H1 (cell line): ENCODE data around the gene PTCH2. TPM values are rescaled to one million over a fixed set of nuclear protein-coding genes. Genes with fewer than 3 reads are reported as not detected.

Experiments used
- BCL11A ChIP-seq, 2 experiments: IDR thresholded peaks; one replicate each; pipeline ENCODE4 v1.6.1; 2011; ENCODE audit warnings: low read depth in 2 of 2, low read length in 2 of 2, mild to moderate bottlenecking in 2 of 2
- CBX8 ChIP-seq: fragments of 300-800, 300-1000 bp; sonication (generic); IDR thresholded peaks from 2 replicates; pipeline ENCODE4 v1.7.1; 2016; ENCODE audit warnings: low read depth, low read length, borderline replicate concordance
- CHD2 ChIP-seq: IDR thresholded peaks from 2 replicates; pipeline ENCODE4 v1.6.1; 2012; ENCODE audit warnings: low read length, improper control_type of control experiment
- CREB1 ChIP-seq: IDR thresholded peaks from 2 replicates; pipeline ENCODE4 v1.6.1; 2012; ENCODE audit warnings: inconsistent platforms
- CTBP2 ChIP-seq: IDR thresholded peaks from 2 replicates; pipeline ENCODE4 v1.7.0; 2011; ENCODE audit warnings: borderline replicate concordance, mild to moderate bottlenecking, moderate library complexity, mixed read lengths, low read length; ENCODE audit not compliant: insufficient read depth, insufficient read length
- EGR1 ChIP-seq: IDR thresholded peaks from 2 replicates; pipeline ENCODE4 v1.6.1; 2011; ENCODE audit warnings: low read depth, low read length, borderline replicate concordance
- GABPA ChIP-seq: IDR thresholded peaks from 2 replicates; pipeline ENCODE4 v1.6.1; 2011; ENCODE audit warnings: mild to moderate bottlenecking, low read length, moderate library complexity, borderline replicate concordance; ENCODE audit not compliant: insufficient read depth
- JUN ChIP-seq: IDR thresholded peaks from 2 replicates; pipeline ENCODE4 v1.6.1; 2011; ENCODE audit warnings: low read depth, mild to moderate bottlenecking, improper control_type of control experiment, low read length
- JUND ChIP-seq: IDR thresholded peaks from 2 replicates; pipeline ENCODE4 v1.6.1; 2011; ENCODE audit warnings: mild to moderate bottlenecking, improper control_type of control experiment, low read length
- KDM1A ChIP-seq: fragments of 200-600, 300-600 bp; sonication (generic); IDR thresholded peaks from 2 replicates; pipeline ENCODE4 v1.7.1; 2016; ENCODE audit warnings: mild to moderate bottlenecking, low read length, borderline replicate concordance
- POLR2A ChIP-seq, 2 experiments: IDR thresholded peaks; 1 replicate in 1 of 2; 2 replicates in 1 of 2; pipeline ENCODE4 v1.6.1; 2011; ENCODE audit warnings: low read depth in 2 of 2, low read length in 2 of 2, mild to moderate bottlenecking in 2 of 2; ENCODE audit errors: control extremely low read depth in 1 of 2
- POLR2AphosphoS5 ChIP-seq: IDR thresholded peaks from 2 replicates; pipeline ENCODE4 v1.6.1; 2011; ENCODE audit warnings: low read depth, low read length
- RFX5 ChIP-seq: IDR thresholded peaks from 2 replicates; pipeline ENCODE4 v1.6.1; 2011; ENCODE audit warnings: low read depth, low read length, improper control_type of control experiment, borderline replicate concordance
- SIN3A ChIP-seq, 2 experiments: IDR thresholded peaks in 1 of 2; conservative IDR thresholded peaks in 1 of 2; 2 replicates each; pipeline ENCODE4 v1.6.1; 2011 to 2012; ENCODE audit warnings: low read length in 2 of 2, improper control_type of control experiment in 1 of 2, low read depth in 1 of 2, mild to moderate bottlenecking in 1 of 2
- SIRT6 ChIP-seq: IDR thresholded peaks from one replicate; pipeline ENCODE4 v1.7.1; 2012; ENCODE audit warnings: low read length, inconsistent platforms
- SP4 ChIP-seq: IDR thresholded peaks from 2 replicates; pipeline ENCODE4 v1.6.1; 2012; ENCODE audit warnings: low read length, inconsistent platforms
- SRF ChIP-seq: IDR thresholded peaks from 2 replicates; pipeline ENCODE4 v1.6.1; 2011; ENCODE audit warnings: mild to moderate bottlenecking, low read depth, low read length, moderate library complexity
- TAF1 ChIP-seq: IDR thresholded peaks from 2 replicates; pipeline ENCODE4 v1.6.1; 2011; ENCODE audit warnings: mild to moderate bottlenecking, low read depth, low read length
- TBP ChIP-seq: IDR thresholded peaks from 2 replicates; pipeline ENCODE4 v1.6.1; 2011; ENCODE audit warnings: low read depth, low read length, improper control_type of control experiment
- TCF12 ChIP-seq: IDR thresholded peaks from 2 replicates; pipeline ENCODE4 v1.6.1; 2011; ENCODE audit warnings: low read depth, mild to moderate bottlenecking, low read length
- YY1 ChIP-seq: IDR thresholded peaks from 2 replicates; pipeline ENCODE4 v1.6.1; 2011; ENCODE audit warnings: low read depth, mild to moderate bottlenecking, low read length
- polyA plus RNA-seq, 7 experiments: library from polyadenylated mRNA; depleted of rRNA in 3 of 7; stranded (reverse) in 5 of 7; unstranded in 2 of 7; fragments of >200 nt in 5 of 7; fragments of 200-250 nt in 2 of 7; gene quantifications; 1 replicate in 5 of 7; 2 replicates in 1 of 7; 4 replicates in 1 of 7; pipeline versions ENCODE4 v1.2.1 to v1.2.3, GENCODE V29; 2011 to 2013; ENCODE audit warnings: missing spikeins in 2 of 7, mixed read lengths in 2 of 7
- total RNA-seq: library from RNA; stranded (reverse); fragmentation: NEBNext Ultra II Directional; extraction: Animal tissue kit (Norgen Biotek cat#: 25700); gene quantifications from 2 replicates; pipeline ENCODE4 v1.2.1, GENCODE V29; 2021
- TF ChIP-seq, protein P1 (sequence below): IDR thresholded peaks from 2 replicates; pipeline ENCODE4 v1.6.1; 2012; ENCODE audit warnings: inconsistent platforms

PTCH2 gene
- total and polyA plus RNA-seq, 2 of the 8 experiments (the other 6 are each of a cell fraction or from before 2014, with no cell fraction given): 0.35 to 1.2 TPM

DNA sequence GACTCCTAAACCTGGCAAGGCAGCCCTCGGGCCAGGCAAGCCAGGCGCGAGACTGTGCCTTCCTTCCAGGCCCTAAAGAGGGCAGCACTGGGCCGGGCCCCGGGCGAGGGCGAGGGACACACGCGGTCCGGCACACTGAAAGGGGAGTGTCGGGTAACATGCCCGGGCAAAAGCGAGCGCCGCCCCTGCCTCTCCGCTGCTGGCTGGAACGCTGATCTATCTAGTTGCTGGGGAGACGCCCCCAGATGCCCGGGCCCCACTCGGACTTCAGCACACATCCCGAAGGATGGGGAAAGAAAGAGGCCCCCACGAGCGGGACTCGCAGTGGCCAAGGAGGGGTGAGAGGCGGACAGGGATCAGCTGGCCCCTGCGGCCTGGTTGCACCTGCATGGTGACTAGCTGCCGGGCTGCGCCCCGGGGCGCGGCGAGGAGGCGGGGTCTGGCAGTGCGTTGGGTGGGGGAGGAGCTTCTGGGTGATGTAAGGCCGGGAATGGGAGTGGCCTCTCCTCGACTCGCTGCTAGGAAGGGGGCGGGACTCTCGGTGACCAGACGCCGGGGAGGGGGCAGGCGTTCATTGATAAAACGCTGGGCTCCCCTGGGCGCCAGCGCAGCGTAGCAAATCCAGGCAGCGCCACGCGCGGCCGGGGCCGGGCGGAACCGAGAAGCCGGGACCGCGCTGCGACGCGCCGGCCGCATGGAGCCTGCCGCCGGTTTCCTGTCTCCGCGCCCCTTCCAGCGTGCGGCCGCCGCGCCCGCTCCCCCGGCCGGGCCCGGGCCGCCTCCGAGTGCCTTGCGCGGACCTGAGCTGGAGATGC, 43.1 kb downstream of the PTCH2 start, which contains the start of gene PLK3 (continued):
- TF ChIP-seq JUND (no peak), TAF1 (peak; percentile 77; the same call in 1 of the 2 replicates), SIN3A (conservative IDR thresholded peaks at IDR 0.05 in 1 of 2, IDR thresholded peaks at IDR 0.05 in 1 of 2; ENCODE audit: low read depth in 1 of 2, low read length in 2 of 2) (peak; percentile 38 to 89; a peak in 1 of 4 replicates), CBX8 (no peak), JUN (no peak), SP4 (peak; percentile 78; the same call in 1 of the 2 replicates), YY1 (peak; percentile 65; the same call in 1 of the 2 replicates), SRF (0 out of 2 replicates have a peak, but pooled peaks have one; percentile 7), TBP (peak; percentile 60; the same call in 1 of the 2 replicates), CHD2 (no peak), RFX5 (peak; percentile 34; the same call in 1 of the 2 replicates), EGR1 (no peak), GABPA (0 out of 2 replicates have a peak, but pooled peaks have one; percentile 40), SIRT6 (no peak), POLR2AphosphoS5 (peak; percentile 95), BCL11A (IDR thresholded peaks at IDR 0.05; ENCODE audit: low read depth in 2 of 2, low read length in 2 of 2) (no peak), TCF12 (peak; percentile 30; the same call in 1 of the 2 replicates), CREB1 (peak; percentile 60), KDM1A (no peak), CTBP2 (no peak), POLR2A (IDR thresholded peaks at IDR 0.05; ENCODE audit: control extremely low read depth in 1 of 2, low read depth in 2 of 2, low read length in 2 of 2) (peak in 1 of 2 experiments; percentile 98; a peak in 2 of 3 replicates)
- TF ChIP-seq, protein P1, sequence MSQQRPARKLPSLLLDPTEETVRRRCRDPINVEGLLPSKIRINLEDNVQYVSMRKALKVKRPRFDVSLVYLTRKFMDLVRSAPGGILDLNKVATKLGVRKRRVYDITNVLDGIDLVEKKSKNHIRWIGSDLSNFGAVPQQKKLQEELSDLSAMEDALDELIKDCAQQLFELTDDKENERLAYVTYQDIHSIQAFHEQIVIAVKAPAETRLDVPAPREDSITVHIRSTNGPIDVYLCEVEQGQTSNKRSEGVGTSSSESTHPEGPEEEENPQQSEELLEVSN: peak; percentile 88
